T-helper 17 cell (primary cell): ENCODE measurements around the gene DENND11. TPM values are rescaled to one million over a fixed set of nuclear protein-coding genes. Genes with fewer than 3 reads are reported as not detected.
A peak's percentile ranks its signal among the peaks of the same experiment; 100 is the strongest.

Experiments used
- ATAC-seq: fragments of 150-1000 bp; cut with Tn5 transposase; 2 replicates; pipeline ENCODE4 v1.10.0; 2021; ENCODE audit warnings: mild to moderate bottlenecking, moderate library complexity
- DNase-seq, 3 donors: peaks; one replicate each; pipeline versions ENCODE4 v3.0.0 to v3.0.0-alpha.2; 2020 to 2021
- H3K9me3 ChIP-seq: one replicate; pipeline ENCODE4 v1.7.0; 2013; ENCODE audit warnings: low read length, mild to moderate bottlenecking; ENCODE audit not compliant: control insufficient read depth, poor library complexity, severe bottlenecking
- H3K27ac Mint-ChIP-seq: one replicate; pipeline ENCODE4 v1.8.0; 2022; ENCODE audit warnings: mild to moderate bottlenecking, moderate library complexity, mixed read lengths
- H3K27me3 Mint-ChIP-seq: one replicate; pipeline ENCODE4 v1.8.0; 2022; ENCODE audit warnings: mixed read lengths
- H3K36me3 Mint-ChIP-seq: one replicate; pipeline ENCODE4 v1.8.0; 2022; ENCODE audit warnings: low read depth, mixed read lengths
- H3K4me1 Mint-ChIP-seq: one replicate; pipeline ENCODE4 v1.8.0; 2022; ENCODE audit warnings: mild to moderate bottlenecking, mixed read lengths
- H3K4me3 Mint-ChIP-seq: one replicate; pipeline ENCODE4 v1.8.0; 2022; ENCODE audit warnings: mild to moderate bottlenecking, moderate library complexity, mixed read lengths
- total RNA-seq, 4 donors: library from RNA in 2 of 4; stranded (reverse) in 2 of 4; gene quantifications; one replicate each; pipeline ENCODE4 v1.2.3 and lab custom pipeline; 2022 to 2026

DENND11 gene
- total RNA-seq, 2 donors from 2014 or later, result 34.1 to 37.6 TPM

- H3K4me1 Mint-ChIP-seq, result peaks cover 17% of the 10 kb centered on the region
- H3K27ac Mint-ChIP-seq, result peak overlapping the region; percentile 86
- no peak for ATAC-seq
- no peaks in the 10 kb centered on the region for H3K9me3 ChIP-seq
- no peak for DNase-seq
- no peaks in the 10 kb centered on the region for H3K27me3 Mint-ChIP-seq
- H3K4me3 Mint-ChIP-seq, result peak overlapping the region; percentile 67
- peaks cover 15% of the 10 kb centered on the region for H3K36me3 Mint-ChIP-seq
Observed at GRCh38 chr7:141665208-141666035, 36.5 kb downstream of the DENND11 start.

- Mint-ChIP-seq H3K36me3 (peaks cover 12% of the 10 kb centered on the region), H3K4me1 (peaks cover 15% of the 10 kb centered on the region), H3K27me3 (no peaks in the 10 kb centered on the region), H3K4me3 (no peak overlapping the region), H3K27ac (no peak overlapping the region)
- DNase-seq (no peak), ATAC-seq (no peak)
- no peaks in the 10 kb centered on the region for H3K9me3 ChIP-seq
Observed at GRCh38 chr7:141664450-141664849, 37.5 kb downstream of the DENND11 start.

- Mint-ChIP-seq H3K27me3 (no peaks in the 10 kb centered on the region), H3K27ac (peak overlapping the region; percentile 75), H3K4me1 (peaks cover 11% of the 10 kb centered on the region), H3K36me3 (peaks cover 9% of the 10 kb centered on the region), H3K4me3 (no peak overlapping the region)
- H3K9me3 ChIP-seq, result no peaks in the 10 kb centered on the region
- no peak for DNase-seq
- ATAC-seq, result no peak
Observed at GRCh38 chr7:141663081-141663849, 38.7 kb downstream of the DENND11 start.

- peak overlapping the region; percentile 72 for H3K27ac Mint-ChIP-seq
- peaks cover 6% of the 10 kb centered on the region for H3K4me1 Mint-ChIP-seq
- H3K27me3 Mint-ChIP-seq, result no peaks in the 10 kb centered on the region
- peak; percentile 30 for ATAC-seq
- H3K4me3 Mint-ChIP-seq, result no peak overlapping the region
- H3K36me3 Mint-ChIP-seq, result peaks cover 2% of the 10 kb centered on the region
- H3K9me3 ChIP-seq, result no peaks in the 10 kb centered on the region
- DNase-seq, result no peak
Observed at GRCh38 chr7:141660259-141660658, 41.7 kb downstream of the DENND11 start.

GRCh38 chr7:141659501-141659900 lies 42.5 kb downstream of the DENND11 start:
- H3K36me3 Mint-ChIP-seq, result peaks cover 2% of the 10 kb centered on the region
- peaks cover 10% of the 10 kb centered on the region for H3K4me1 Mint-ChIP-seq
- ATAC-seq (no peak), DNase-seq (no peak)
- no peaks in the 10 kb centered on the region for H3K9me3 ChIP-seq
- H3K27me3 Mint-ChIP-seq, result no peaks in the 10 kb centered on the region
- peak overlapping the region; percentile 72 for H3K27ac Mint-ChIP-seq
- no peak overlapping the region for H3K4me3 Mint-ChIP-seq

GRCh38 chr7:141654551-141654950 lies 47.4 kb downstream of the DENND11 start:
- ATAC-seq (peak; percentile 93), DNase-seq (peak in 1 of 3 donors; percentile 40)
- peak overlapping the region; percentile 63 for H3K27ac Mint-ChIP-seq
- H3K4me3 Mint-ChIP-seq, result no peak overlapping the region
- no peaks in the 10 kb centered on the region for H3K36me3 Mint-ChIP-seq
- no peaks in the 10 kb centered on the region for H3K9me3 ChIP-seq
- H3K4me1 Mint-ChIP-seq, result peaks cover 9% of the 10 kb centered on the region
- H3K27me3 Mint-ChIP-seq, result no peaks in the 10 kb centered on the region

GRCh38 chr7:141652691-141653090 lies 49.3 kb downstream of the DENND11 start:
- H3K4me3 Mint-ChIP-seq, result no peak overlapping the region
- DNase-seq (no peak), ATAC-seq (no peak)
- peak overlapping the region; percentile 32 for H3K27ac Mint-ChIP-seq
- H3K36me3 Mint-ChIP-seq, result no peaks in the 10 kb centered on the region
- peaks cover 13% of the 10 kb centered on the region for H3K4me1 Mint-ChIP-seq
- no peaks in the 10 kb centered on the region for H3K27me3 Mint-ChIP-seq
- no peaks in the 10 kb centered on the region for H3K9me3 ChIP-seq

Other genes starting within 250 kb of the DENND11 start
- 10 to 100 TPM; 25.9 to 27.4 TPM for gene AGK, start 150.8 kb downstream of the DENND11 start, total RNA-seq
- not detected for gene WEE2, start 6.2 kb upstream of the DENND11 start, total RNA-seq
- 10 to 100 TPM; 81.3 to 91.3 TPM for gene SSBP1, start 36.2 kb upstream of the DENND11 start, total RNA-seq
- under 1 TPM; 0.42 to 0.87 TPM for gene TAS2R3, start 61.9 kb upstream of the DENND11 start, total RNA-seq
- gene TAS2R4, start 74.5 kb upstream of the DENND11 start, total RNA-seq, result under 1 TPM; 0.37 to 0.50 TPM
- gene TAS2R5, start 88.1 kb upstream of the DENND11 start, total RNA-seq, result 1 to 10 TPM in 1 of 2 donors, under 1 TPM in 1; 0.90 to 1.1 TPM
- not detected for gene PRSS37, start 139.3 kb upstream of the DENND11 start, total RNA-seq
- gene OR9A4, start 214.2 kb upstream of the DENND11 start, total RNA-seq, result not detected
- under 1 TPM in 1 of 2 donors, not detected in 1; 0.27 TPM for gene CLEC5A, start 244.8 kb upstream of the DENND11 start, total RNA-seq